GM19452 (cell line): ENCODE measurements around the gene RRAS2.

Source experiments
- ATAC-seq: cut with Tn5 transposase; IDR thresholded peaks from one replicate; pipeline ENCODE4 v1.9.1; 2021; ENCODE audit not compliant: unreplicated experiment

Gene RRAS2

GRCh38 chr11:14340721-14341120 lies 18.3 kb downstream of the RRAS2 start:
- no peak for ATAC-seq

DNA sequence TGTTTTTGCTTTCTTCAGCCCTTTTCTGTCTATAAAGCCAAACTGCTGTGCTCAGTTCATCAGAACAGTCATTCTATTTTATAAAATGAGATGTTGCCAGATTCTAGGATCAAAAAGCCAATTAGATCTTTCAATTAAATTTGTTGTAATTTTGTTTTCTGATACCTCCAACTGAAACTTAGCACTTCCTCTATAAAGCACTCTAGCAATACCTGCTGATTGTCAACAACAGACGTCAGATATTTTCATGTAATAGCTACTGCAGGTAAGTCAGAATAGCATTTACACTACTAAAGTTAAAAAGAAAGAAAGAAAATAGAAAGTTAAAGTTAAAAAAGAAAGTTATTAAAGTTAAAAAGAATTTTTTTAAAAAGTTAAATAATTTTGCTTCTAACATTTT lies 19.6 kb downstream of the RRAS2 start:
- ATAC-seq = no peak

DNA sequence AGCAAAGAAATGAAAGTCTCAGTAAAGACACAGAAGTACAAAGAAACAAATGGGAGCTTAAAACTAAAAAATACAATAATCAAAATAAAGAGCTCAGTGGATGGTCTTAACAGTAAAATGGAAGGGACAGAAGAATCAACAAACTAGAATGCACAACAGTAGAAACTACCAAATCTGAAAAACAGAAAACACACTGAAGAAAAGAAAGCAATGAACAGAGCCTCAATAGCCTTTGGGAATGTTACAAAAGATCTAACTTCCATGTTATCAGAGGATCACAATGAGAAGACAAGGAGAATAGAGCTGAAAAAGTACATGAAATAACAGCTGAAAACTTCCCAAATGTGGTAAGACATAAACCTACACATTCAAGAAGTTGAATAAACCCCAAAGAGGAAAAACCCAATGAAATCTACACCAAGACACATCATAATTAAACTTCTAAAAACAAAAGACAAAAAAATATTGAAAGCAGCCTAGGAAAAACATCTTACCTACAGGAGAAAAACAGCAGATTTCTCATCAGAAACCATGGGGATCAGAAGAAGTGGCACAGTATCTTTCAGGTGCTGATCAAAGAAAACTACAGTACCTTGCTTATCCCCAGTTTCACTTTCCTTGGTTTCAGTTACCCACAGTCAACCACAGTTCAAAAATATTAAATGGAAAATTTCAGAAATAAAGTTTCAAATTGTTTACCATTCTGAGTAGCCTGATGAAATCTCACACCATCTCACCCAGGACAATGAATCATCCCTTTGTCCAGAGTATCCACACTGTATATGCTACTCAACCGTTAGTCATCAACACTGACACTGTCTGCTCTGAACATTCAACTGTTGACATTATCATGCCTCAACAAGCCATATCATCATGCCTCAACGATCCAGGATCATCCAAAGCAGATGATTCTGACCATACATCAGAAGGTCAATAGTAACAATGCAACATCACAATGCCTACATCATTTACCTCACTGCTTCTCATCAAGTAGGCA lies 22.2 kb downstream of the RRAS2 start:
- no peak for ATAC-seq

DNA sequence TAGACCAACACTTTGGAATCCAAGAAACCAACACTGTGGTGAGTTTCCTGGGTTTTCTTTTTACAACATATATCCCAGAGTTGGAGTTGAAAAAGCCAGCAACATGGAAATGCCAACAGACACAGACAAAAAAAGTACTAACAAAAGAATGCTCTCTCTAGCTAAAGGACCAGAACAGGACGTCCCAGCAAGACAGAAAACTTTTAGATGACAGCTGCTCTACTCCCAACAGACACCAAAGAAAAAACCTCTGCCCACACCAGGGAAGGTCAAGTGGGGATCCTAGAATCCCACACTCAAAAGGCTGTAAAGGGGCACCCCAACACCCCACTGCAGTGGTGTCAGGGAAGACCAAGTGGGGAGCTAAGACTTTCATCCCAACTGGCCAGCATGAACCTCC lies 23.3 kb downstream of the RRAS2 start:
- ATAC-seq = no peak

DNA sequence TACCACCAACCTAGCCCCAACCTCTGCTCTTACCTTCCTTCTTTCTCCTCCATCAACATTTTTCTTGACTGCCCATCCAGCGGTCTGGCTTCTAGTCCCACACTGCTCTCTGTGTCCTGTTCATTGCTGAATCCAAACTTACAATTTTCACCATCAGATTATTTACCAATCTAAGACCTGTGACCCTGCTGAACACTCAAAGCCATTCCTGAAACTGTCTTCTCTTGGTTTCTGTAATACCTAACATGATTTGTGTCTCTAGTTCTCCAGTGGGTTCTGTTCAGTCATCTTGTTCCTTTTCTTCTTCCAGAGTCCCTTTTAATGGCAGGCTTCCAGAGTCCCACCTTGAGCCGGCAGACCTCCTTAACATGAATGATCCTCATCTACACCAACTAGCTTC lies 24.1 kb downstream of the RRAS2 start:
- ATAC-seq = peak; percentile 45

DNA sequence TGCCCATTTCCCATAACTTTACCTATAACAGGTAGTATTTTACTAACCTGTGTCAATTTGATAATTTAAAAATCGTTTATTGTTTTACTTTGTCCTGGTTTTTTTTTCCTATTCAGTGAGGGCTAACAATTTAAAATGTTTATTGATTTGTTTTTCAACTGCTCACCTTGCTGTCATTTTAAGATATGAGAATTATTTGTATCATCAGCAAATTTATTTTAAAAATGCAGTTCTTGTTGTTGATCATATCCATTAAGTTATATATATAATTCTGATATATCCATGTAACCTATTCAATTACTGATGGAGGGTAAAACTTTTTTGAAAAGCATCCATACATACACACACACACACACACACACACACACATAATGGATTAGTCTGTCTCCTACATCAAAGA lies 24.8 kb downstream of the RRAS2 start:
- ATAC-seq = no peak

GRCh38 chr11:14331476-14332136 lies 27.4 kb downstream of the RRAS2 start:
- ATAC-seq = peak; percentile 41

DNA sequence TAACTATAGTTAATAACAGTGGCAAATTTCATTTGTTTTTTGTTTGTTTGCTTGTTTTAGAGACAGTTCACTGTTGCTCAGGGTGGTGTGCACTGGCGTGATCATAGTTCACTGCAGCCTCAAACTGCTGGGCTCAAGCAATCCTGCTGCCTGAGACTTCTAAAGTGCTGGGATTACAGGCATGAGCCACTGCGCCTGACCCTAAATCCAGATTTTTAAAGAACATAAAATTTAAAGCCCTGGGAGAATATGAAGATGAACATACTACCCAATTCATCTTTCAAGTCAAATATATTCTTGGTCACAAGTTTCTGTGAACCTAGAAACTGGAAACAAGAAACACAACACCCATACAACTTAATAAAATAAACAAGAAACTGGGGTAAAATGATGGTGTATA lies 28.1 kb downstream of the RRAS2 start:
- no peak for ATAC-seq

GRCh38 chr11:14329702-14330101 lies 29.3 kb downstream of the RRAS2 start:
- no peak for ATAC-seq

DNA sequence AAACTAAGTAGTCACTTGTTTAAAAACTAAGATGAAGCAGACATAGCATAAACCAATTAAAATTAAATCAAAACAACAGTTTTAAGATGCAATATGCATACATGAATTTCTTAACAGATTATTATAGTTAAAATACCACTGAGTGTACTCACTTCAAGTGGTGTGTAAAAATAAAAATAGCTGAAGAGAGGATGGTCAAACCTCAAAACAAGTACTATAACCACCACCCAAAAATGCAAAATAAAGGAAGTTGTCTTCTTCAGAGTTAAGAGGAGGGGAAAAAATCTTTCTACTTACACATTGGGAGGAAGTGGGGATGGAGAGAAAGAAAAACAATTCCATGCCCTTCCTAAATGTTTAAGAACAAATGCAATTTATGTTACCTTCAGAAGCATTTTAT lies 31.9 kb downstream of the RRAS2 start:
- ATAC-seq = no peak

- no peak for ATAC-seq
Observed at GRCh38 chr11:14323118-14323676, 35.8 kb downstream of the RRAS2 start.

DNA sequence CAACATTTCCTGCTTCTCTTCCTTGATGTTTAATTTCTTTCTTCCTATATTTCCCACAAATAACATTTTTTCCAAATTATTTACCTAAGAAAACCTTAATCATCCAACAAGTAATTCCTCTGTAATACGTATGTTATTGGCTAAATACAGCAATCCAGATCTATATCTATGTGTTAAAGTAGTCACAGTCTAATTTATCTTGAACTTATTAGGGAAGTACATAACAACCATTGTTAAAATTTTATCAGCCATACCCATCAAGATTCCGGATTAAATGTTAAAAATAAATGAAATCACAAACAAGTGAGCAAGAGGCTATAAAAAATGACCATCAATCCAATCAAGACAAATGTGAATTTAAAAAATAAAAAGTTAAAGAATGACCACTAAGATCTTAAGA lies 36.5 kb downstream of the RRAS2 start:
- no peak for ATAC-seq

- ATAC-seq = peak; percentile 45
Observed at GRCh38 chr11:14320020-14320419, 39.0 kb downstream of the RRAS2 start.

- ATAC-seq = no peak
Observed at GRCh38 chr11:14318581-14318981, 40.4 kb downstream of the RRAS2 start.

- ATAC-seq = no peak
Observed at GRCh38 chr11:14317659-14318325, 41.2 kb downstream of the RRAS2 start.

- ATAC-seq = no peak
Observed at GRCh38 chr11:14315130-14315529, 43.9 kb downstream of the RRAS2 start.

DNA sequence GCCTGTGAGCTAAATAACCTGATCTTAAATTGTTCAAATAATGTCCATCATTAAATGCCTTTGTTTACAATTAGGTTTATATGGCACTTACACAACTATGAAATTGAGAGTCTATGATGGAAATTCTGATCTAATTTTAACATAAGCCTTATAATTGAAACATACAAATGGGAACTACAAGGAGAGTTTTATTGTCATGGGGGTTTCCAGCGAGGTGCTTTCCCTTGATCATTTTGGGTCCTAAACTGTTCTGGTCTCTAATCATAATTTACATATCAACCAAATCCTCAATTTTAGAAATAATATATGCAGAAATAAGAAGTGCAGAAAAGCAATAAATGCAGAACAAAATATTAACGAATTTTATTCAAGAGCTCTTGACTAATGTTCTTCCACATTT lies 44.9 kb downstream of the RRAS2 start:
- no peak for ATAC-seq

DNA sequence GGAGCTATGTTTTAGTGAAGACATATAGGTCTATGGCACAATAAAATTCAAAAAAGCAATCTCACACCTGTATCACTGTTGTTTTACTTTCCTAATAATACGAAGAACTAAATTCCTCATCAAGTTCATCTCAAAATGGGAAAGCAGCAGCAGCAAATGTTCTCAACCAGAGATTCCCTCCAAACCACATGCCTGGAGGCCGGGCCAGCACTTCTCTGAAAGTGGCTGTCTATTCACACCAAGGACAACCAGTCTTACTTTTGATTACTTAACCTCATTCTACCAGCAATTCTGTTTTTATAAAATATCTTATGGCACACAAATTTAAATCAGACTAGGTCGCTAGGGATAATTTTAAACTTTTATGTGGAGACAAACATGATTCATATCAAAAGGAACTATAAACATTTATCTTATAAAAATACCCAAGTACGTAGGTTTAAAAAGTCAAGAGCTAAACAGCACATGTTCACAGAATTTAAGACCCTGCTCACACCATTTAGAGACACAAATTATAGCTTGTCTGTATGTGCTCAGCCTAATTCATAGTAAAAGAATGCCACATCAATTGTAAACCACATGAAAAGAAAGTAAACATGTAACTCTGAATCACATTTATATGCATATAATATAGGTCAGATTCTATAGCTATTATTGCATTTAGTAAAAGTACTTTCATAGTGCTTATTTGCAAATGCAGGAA lies 46.1 kb downstream of the RRAS2 start:
- no peak for ATAC-seq

GRCh38 chr11:14310679-14311078 lies 48.3 kb downstream of the RRAS2 start:
- ATAC-seq = no peak

DNA sequence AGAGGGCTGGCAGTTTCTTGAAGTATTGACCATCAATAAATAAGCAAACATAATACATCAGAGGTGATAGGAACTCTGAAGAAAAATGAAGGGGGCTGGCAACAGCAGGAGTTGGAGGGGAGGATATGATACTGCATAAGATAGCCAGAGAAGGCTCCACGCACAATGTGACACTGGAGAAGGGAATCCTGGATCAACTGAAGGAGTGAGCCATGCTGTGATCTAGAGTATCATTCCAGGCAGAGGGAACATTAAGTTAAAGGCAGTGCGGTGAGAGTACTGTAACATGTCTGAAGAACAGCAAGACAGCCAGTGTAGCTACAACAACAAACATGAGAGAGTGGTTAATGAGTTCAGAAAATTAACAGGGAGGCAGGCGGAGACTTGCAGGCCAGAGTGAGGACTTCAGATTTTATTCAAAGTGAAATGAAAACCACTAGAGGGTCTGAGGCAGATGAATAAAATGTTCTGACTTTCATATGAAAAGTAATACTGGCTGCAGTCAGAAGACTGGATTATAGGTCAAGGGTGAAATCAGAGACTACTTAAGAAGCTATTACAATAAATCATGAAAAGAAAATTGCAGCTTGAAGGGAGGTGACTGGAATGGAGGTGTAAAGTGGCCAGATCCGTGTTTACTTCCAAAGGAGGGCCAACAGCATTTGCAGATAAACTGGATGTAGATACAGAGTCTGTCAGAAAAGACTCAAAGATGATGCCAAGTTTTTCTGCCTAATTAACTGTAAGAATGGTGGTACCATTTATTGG lies 49.4 kb downstream of the RRAS2 start:
- ATAC-seq = no peak
